ENCODE measurements around the gene MBNL1. TPM values are rescaled to one million over a fixed set of nuclear protein-coding genes. Genes with fewer than 3 reads are reported as not detected.
A peak's percentile ranks its signal among the peaks of the same experiment; 100 is the strongest.
"Not testable (repeated sequence)": the region's sequence is repeated elsewhere in the genome, so short reads cannot be mapped to it uniquely, and the experiment has no call there.

The MBNL1 gene
- total RNA-seq, 1 donor from 2014 or later: 110 TPM

- no peak for DNase-seq (ENCODE audit: low read depth)
These were observed 108.4 kb downstream of the MBNL1 start for GRCh38 chr3:152377184-152377570.

GRCh38 chr3:152379415-152380042 is 110.8 kb downstream of the MBNL1 start:
- no peak for DNase-seq (ENCODE audit: low read depth)

- DNase-seq (ENCODE audit: low read depth): no peak
These were observed 111.3 kb downstream of the MBNL1 start for GRCh38 chr3:152380043-152380442.

- peak; percentile 71 for DNase-seq (ENCODE audit: low read depth)
These were observed 113.2 kb downstream of the MBNL1 start for GRCh38 chr3:152381881-152382295.

- peak; percentile 50 for DNase-seq (ENCODE audit: low read depth)
These were observed 113.8 kb downstream of the MBNL1 start for GRCh38 chr3:152382312-152383135.

GRCh38 chr3:152383136-152383606 is 114.4 kb downstream of the MBNL1 start:
- DNase-seq (ENCODE audit: low read depth): peak; percentile 49

- DNase-seq (ENCODE audit: low read depth): no peak
These were observed 115.7 kb downstream of the MBNL1 start for GRCh38 chr3:152384412-152384811.

- peak; percentile 79 for DNase-seq (ENCODE audit: low read depth)
These were observed 117.0 kb downstream of the MBNL1 start for GRCh38 chr3:152385761-152386160.

GRCh38 chr3:152386208-152386607 is 117.5 kb downstream of the MBNL1 start:
- no peak for DNase-seq (ENCODE audit: low read depth)

- no peak for DNase-seq (ENCODE audit: low read depth)
These were observed 119.9 kb downstream of the MBNL1 start for GRCh38 chr3:152388631-152389030.

GRCh38 chr3:152389316-152389934 is 120.7 kb downstream of the MBNL1 start:
- no peak for DNase-seq (ENCODE audit: low read depth)

GRCh38 chr3:152390647-152391046 is 121.9 kb downstream of the MBNL1 start:
- DNase-seq (ENCODE audit: low read depth): no peak

GRCh38 chr3:152391671-152392070 is 122.9 kb downstream of the MBNL1 start:
- DNase-seq (ENCODE audit: low read depth): no peak

- DNase-seq (ENCODE audit: low read depth): no peak
These were observed 123.6 kb downstream of the MBNL1 start for GRCh38 chr3:152392272-152392880.

GRCh38 chr3:152394246-152394645 is 125.5 kb downstream of the MBNL1 start:
- DNase-seq (ENCODE audit: low read depth): no peak

- DNase-seq (ENCODE audit: low read depth): no peak
These were observed 127.0 kb downstream of the MBNL1 start for GRCh38 chr3:152395764-152396163.

- DNase-seq (ENCODE audit: low read depth): no peak
These were observed 128.1 kb downstream of the MBNL1 start for GRCh38 chr3:152396867-152397266.

- not testable (repeated sequence) for DNase-seq (ENCODE audit: low read depth)
These were observed 128.6 kb downstream of the MBNL1 start for GRCh38 chr3:152397348-152397747.

GRCh38 chr3:152398495-152398894 is 129.8 kb downstream of the MBNL1 start:
- DNase-seq (ENCODE audit: low read depth): no peak

GRCh38 chr3:152399374-152399773 is 130.6 kb downstream of the MBNL1 start:
- DNase-seq (ENCODE audit: low read depth): peak; percentile 84

GRCh38 chr3:152400887-152401286 is 132.2 kb downstream of the MBNL1 start:
- no peak for DNase-seq (ENCODE audit: low read depth)
